ENCODE results near the gene IL20RB. TPM values are rescaled to one million over a fixed set of nuclear protein-coding genes. Genes with fewer than 3 reads are reported as not detected.

The IL20RB gene
- total RNA-seq, 4 donors from 2014 or later: 0.27 to 1.8 (median 1.7) TPM; not detected in 1

DNA sequence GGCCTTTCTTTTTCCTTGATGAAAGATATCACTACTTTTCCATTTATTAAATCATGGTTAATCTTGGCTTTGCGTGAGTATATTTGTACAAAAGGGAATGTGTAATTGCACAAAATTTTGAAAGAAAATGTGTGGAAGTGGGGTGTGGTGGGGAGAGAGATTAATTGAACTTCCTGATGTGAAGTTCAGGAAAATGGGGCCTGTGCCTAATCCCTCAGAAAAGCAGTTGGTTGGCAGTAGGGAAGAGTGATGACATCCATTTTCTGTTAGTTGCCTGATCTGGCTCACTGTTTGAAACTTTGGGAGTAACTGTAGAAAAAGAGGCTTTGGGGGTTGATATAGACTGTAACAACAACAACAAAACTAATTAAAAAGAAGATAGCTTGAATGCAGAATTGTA lies 10.8 kb upstream of the IL20RB start:
- TF ChIP-seq, protein P1, sequence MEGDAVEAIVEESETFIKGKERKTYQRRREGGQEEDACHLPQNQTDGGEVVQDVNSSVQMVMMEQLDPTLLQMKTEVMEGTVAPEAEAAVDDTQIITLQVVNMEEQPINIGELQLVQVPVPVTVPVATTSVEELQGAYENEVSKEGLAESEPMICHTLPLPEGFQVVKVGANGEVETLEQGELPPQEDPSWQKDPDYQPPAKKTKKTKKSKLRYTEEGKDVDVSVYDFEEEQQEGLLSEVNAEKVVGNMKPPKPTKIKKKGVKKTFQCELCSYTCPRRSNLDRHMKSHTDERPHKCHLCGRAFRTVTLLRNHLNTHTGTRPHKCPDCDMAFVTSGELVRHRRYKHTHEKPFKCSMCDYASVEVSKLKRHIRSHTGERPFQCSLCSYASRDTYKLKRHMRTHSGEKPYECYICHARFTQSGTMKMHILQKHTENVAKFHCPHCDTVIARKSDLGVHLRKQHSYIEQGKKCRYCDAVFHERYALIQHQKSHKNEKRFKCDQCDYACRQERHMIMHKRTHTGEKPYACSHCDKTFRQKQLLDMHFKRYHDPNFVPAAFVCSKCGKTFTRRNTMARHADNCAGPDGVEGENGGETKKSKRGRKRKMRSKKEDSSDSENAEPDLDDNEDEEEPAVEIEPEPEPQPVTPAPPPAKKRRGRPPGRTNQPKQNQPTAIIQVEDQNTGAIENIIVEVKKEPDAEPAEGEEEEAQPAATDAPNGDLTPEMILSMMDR (IDR thresholded peaks at IDR 0.05): no peak
- TF ChIP-seq POLR2A (IDR thresholded peaks at IDR 0.05) (no peak), POLR2AphosphoS5 (IDR thresholded peaks at IDR 0.05) (no peak), EP300 (IDR thresholded peaks at IDR 0.05; ENCODE audit: low read depth) (no peak)
- WGBS, 2 donors (ENCODE audit: low coverage in 1 of 2): 87 to 92% methylated on average over 1 of the region's 1 CpG
- no peak for DNase-seq
- Histone ChIP-seq H3K4me1 (peaks cover 0 to 41% (median 14%) of the 10 kb centered on the region in 4 donors), H3K4me3 (no peak overlapping the region), H3K36me3 (peaks cover 0 to 9% (median 2%) of the 10 kb centered on the region in 4 donors), H3K9me3 (no peaks in the 10 kb centered on the region), H3K27me3 (no peaks in the 10 kb centered on the region), H3K27ac (no peak overlapping the region)
- in situ Hi-C loops (cut with MboI; ENCODE audit: low pct_ligation_motif_present in 1 of 4, low pct_unique_long_range_greater_than_20kb in 1 of 4, low sequenced_read_pairs in 3 of 4) (no loop called here), intact Hi-C loops (cut with DNase I; ENCODE audit: low total_unique reads) (no loop called here)

DNA sequence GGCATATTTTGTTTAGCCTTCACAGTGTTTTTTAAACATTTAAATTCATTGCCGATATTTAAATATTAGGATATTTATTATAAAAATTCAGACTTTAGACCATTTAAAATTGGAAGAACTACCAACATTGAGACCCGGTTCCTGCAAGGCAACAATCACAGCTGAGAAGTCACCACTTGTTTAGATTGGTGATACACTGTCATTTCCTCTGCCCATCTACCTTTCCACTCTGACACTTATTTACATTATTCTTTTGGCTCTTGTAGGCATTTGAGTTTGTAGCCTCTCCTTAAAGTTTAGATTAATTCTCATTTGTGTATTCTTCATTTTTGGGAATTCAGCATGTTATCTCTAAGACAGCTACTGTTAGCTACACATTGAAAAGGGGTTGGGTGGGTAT lies 10.3 kb upstream of the IL20RB start:
- TF ChIP-seq POLR2AphosphoS5 (IDR thresholded peaks at IDR 0.05): no peak
- no peak for TF ChIP-seq POLR2A (IDR thresholded peaks at IDR 0.05)
- TF ChIP-seq, protein P1 (IDR thresholded peaks at IDR 0.05): no peak
- TF ChIP-seq EP300 (IDR thresholded peaks at IDR 0.05; ENCODE audit: low read depth): no peak
- Histone ChIP-seq H3K27me3 (no peaks in the 10 kb centered on the region), H3K9me3 (no peaks in the 10 kb centered on the region), H3K4me3 (no peak overlapping the region), H3K27ac (no peak overlapping the region), H3K36me3 (peaks cover 0 to 9% (median 2%) of the 10 kb centered on the region in 4 donors), H3K4me1 (peaks cover 0 to 36% (median 11%) of the 10 kb centered on the region in 4 donors)
- in situ Hi-C loops (cut with MboI; ENCODE audit: low pct_ligation_motif_present in 1 of 4, low pct_unique_long_range_greater_than_20kb in 1 of 4, low sequenced_read_pairs in 3 of 4) (no loop called here), intact Hi-C loops (cut with DNase I; ENCODE audit: low total_unique reads) (no loop called here)
- no peak for DNase-seq
- 46 to 50% methylated on average over 2 of the region's 2 CpGs for WGBS, 2 donors (ENCODE audit: low coverage in 1 of 2)

DNA sequence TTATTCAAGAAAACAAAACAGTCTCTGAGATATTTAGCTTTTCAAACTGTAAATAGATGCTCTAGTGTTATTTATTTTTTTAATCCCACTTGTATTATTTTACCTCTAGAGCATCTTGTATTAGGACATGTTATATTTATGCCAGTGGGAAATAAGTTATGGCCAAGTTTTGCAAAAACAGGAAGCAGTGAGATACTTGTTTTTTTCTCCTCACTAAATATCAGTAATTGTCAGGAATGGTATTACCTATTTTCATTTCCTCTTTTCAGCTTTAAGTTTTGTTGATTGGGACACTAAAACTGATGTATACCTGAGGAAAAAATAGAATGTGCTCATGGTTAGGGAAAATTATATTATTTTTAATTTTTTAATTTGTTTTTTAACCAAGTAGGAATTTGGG lies 8.6 kb upstream of the IL20RB start:
- Histone ChIP-seq H3K36me3 (peaks cover 0 to 9% (median 2%) of the 10 kb centered on the region in 4 donors), H3K4me1 (peaks cover 0 to 26% (median 6%) of the 10 kb centered on the region in 4 donors), H3K27me3 (no peaks in the 10 kb centered on the region), H3K9me3 (no peaks in the 10 kb centered on the region), H3K4me3 (no peak overlapping the region), H3K27ac (no peak overlapping the region)
- intact Hi-C loops (cut with DNase I; ENCODE audit: low total_unique reads) (no loop called here), in situ Hi-C loops (cut with MboI; ENCODE audit: low pct_ligation_motif_present in 1 of 4, low pct_unique_long_range_greater_than_20kb in 1 of 4, low sequenced_read_pairs in 3 of 4) (no loop called here)
- DNase-seq: no peak
- TF ChIP-seq POLR2A (IDR thresholded peaks at IDR 0.05) (no peak), POLR2AphosphoS5 (IDR thresholded peaks at IDR 0.05) (no peak), EP300 (IDR thresholded peaks at IDR 0.05; ENCODE audit: low read depth) (no peak)
- TF ChIP-seq, protein P1 (IDR thresholded peaks at IDR 0.05): no peak

DNA sequence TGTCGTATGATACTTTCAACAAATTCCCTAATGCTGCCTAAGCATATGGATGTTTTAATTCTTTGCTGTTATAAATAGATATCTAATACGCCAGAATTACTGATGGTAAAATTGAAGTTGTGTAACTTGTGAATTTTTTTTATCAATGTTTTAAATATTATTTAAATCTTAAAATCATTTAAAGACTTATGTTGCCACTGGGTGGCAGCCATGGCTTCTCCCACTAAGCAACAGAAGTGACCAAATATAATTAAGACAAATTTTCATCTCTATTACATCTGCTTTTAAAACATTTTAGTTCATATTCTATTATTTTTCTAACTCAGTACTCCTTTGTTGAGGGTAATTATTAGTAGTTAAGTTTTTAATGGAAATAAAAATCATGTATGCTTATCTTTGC lies 8.1 kb upstream of the IL20RB start:
- intact Hi-C loops (cut with DNase I; ENCODE audit: low total_unique reads): no loop called here
- in situ Hi-C loops (cut with MboI; ENCODE audit: low pct_ligation_motif_present in 1 of 4, low pct_unique_long_range_greater_than_20kb in 1 of 4, low sequenced_read_pairs in 3 of 4): no loop called here
- TF ChIP-seq EP300 (IDR thresholded peaks at IDR 0.05; ENCODE audit: low read depth): no peak
- TF ChIP-seq, protein P1 (IDR thresholded peaks at IDR 0.05): peak in 4 of 5 experiments; percentile 7 to 26 (median 16)
- Histone ChIP-seq H3K27ac (no peak overlapping the region), H3K27me3 (no peaks in the 10 kb centered on the region), H3K4me3 (no peak overlapping the region), H3K9me3 (no peaks in the 10 kb centered on the region), H3K36me3 (peaks cover 0 to 9% (median 2%) of the 10 kb centered on the region in 4 donors), H3K4me1 (peaks cover 0 to 28% (median 8%) of the 10 kb centered on the region in 4 donors)
- no peak for DNase-seq
- 63 to 96% methylated on average over 2 of the region's 2 CpGs for WGBS, 2 donors (ENCODE audit: low coverage in 1 of 2)

Data from transverse colon (tissue), 4 donors.